Measurements from ENCODE around the gene SDK1.

Gene SDK1

GRCh38 chr7:4242706-4243105 is 941.7 kb downstream of the SDK1 start:
- Histone ChIP-seq H4K20me1 (ENCODE audit: control insufficient read depth, insufficient read depth, low read depth, low read length) (no peaks in the 10 kb centered on the region), H3K4me2 (ENCODE audit: low read length) (no peak overlapping the region)

GRCh38 chr7:4244041-4244440 is 943.0 kb downstream of the SDK1 start:
- Histone ChIP-seq H3K27ac (ENCODE audit: low read depth, low read length) (no peak overlapping the region), H3K4me3 (ENCODE audit: low read length) (no peak overlapping the region), H3K79me2 (ENCODE audit: control insufficient read depth, low read length) (no peaks in the 10 kb centered on the region), H3K4me2 (ENCODE audit: low read length) (no peak overlapping the region), H3K4me1 (ENCODE audit: control insufficient read depth, low read length) (no peaks in the 10 kb centered on the region), H3K9me3 (ENCODE audit: control insufficient read depth, insufficient read depth, low read length) (peaks cover 44% of the 10 kb centered on the region), H3F3A (ENCODE audit: control insufficient read depth, insufficient read depth) (peaks cover 7% of the 10 kb centered on the region; the same call in 1 of the 2 replicates), H4K20me1 (ENCODE audit: control insufficient read depth, insufficient read depth, low read depth, low read length) (no peaks in the 10 kb centered on the region), H3K36me3 (ENCODE audit: control insufficient read depth, low read length) (no peaks in the 10 kb centered on the region), H3K9me2 (replicated peaks; ENCODE audit: control insufficient read depth, low read length) (no peaks in the 10 kb centered on the region), H3K27me3 (ENCODE audit: control insufficient read depth, low read length) (no peaks in the 10 kb centered on the region)
- TF ChIP-seq EZH2phosphoT487 (IDR thresholded peaks at IDR 0.05; ENCODE audit: borderline replicate concordance, low read length) (no peak), CTCF (IDR thresholded peaks at IDR 0.05; ENCODE audit: low read depth, low read length, poor library complexity, severe bottlenecking) (no peak)

More at GRCh38 chr7:4242706-4243105, 941.7 kb downstream of the SDK1 start:
- no peaks in the 10 kb centered on the region for H3K27me3 ChIP-seq (ENCODE audit: control insufficient read depth, low read length)
- no peaks in the 10 kb centered on the region for H3K79me2 ChIP-seq (ENCODE audit: control insufficient read depth, low read length)
- no peak overlapping the region for H3K4me3 ChIP-seq (ENCODE audit: low read length)
- no peaks in the 10 kb centered on the region for H3K4me1 ChIP-seq (ENCODE audit: control insufficient read depth, low read length)
- TF ChIP-seq CTCF (IDR thresholded peaks at IDR 0.05; ENCODE audit: low read depth, low read length, poor library complexity, severe bottlenecking): no peak
- no peak for TF ChIP-seq EZH2phosphoT487 (IDR thresholded peaks at IDR 0.05; ENCODE audit: borderline replicate concordance, low read length)
- no peaks in the 10 kb centered on the region for H3F3A ChIP-seq (ENCODE audit: control insufficient read depth, insufficient read depth)
- H3K9me3 ChIP-seq (ENCODE audit: control insufficient read depth, insufficient read depth, low read length): peaks cover 36% of the 10 kb centered on the region; the same call in 1 of the 2 replicates
- no peak overlapping the region for H3K27ac ChIP-seq (ENCODE audit: low read depth, low read length)
- no peaks in the 10 kb centered on the region for H3K9me2 ChIP-seq (replicated peaks; ENCODE audit: control insufficient read depth, low read length)
- H3K36me3 ChIP-seq (ENCODE audit: control insufficient read depth, low read length): no peaks in the 10 kb centered on the region

GRCh38 chr7:4244635-4245034 is 943.6 kb downstream of the SDK1 start:
- peaks cover 46% of the 10 kb centered on the region for H3K9me3 ChIP-seq (ENCODE audit: control insufficient read depth, insufficient read depth, low read length)
- H3K36me3 ChIP-seq (ENCODE audit: control insufficient read depth, low read length): no peaks in the 10 kb centered on the region
- no peaks in the 10 kb centered on the region for H3K79me2 ChIP-seq (ENCODE audit: control insufficient read depth, low read length)
- H3F3A ChIP-seq (ENCODE audit: control insufficient read depth, insufficient read depth): peaks cover 7% of the 10 kb centered on the region; the same call in 1 of the 2 replicates
- H3K27ac ChIP-seq (ENCODE audit: low read depth, low read length): no peak overlapping the region
- no peak overlapping the region for H3K4me3 ChIP-seq (ENCODE audit: low read length)
- no peaks in the 10 kb centered on the region for H4K20me1 ChIP-seq (ENCODE audit: control insufficient read depth, insufficient read depth, low read depth, low read length)
- no peaks in the 10 kb centered on the region for H3K4me1 ChIP-seq (ENCODE audit: control insufficient read depth, low read length)
- no peaks in the 10 kb centered on the region for H3K9me2 ChIP-seq (replicated peaks; ENCODE audit: control insufficient read depth, low read length)
- TF ChIP-seq CTCF (IDR thresholded peaks at IDR 0.05; ENCODE audit: low read depth, low read length, poor library complexity, severe bottlenecking): no peak
- no peak for TF ChIP-seq EZH2phosphoT487 (IDR thresholded peaks at IDR 0.05; ENCODE audit: borderline replicate concordance, low read length)
- H3K4me2 ChIP-seq (ENCODE audit: low read length): no peak overlapping the region
- H3K27me3 ChIP-seq (ENCODE audit: control insufficient read depth, low read length): no peaks in the 10 kb centered on the region

Data from DOHH2 (cell line).